NCI-H1694 (cell line): ENCODE data around the gene SCARB1.

Experiments
- DNase-seq: peaks from one replicate; lab custom pipeline; 2025; lab: John Stamatoyannopoulos, UW

SCARB1 gene

DNA sequence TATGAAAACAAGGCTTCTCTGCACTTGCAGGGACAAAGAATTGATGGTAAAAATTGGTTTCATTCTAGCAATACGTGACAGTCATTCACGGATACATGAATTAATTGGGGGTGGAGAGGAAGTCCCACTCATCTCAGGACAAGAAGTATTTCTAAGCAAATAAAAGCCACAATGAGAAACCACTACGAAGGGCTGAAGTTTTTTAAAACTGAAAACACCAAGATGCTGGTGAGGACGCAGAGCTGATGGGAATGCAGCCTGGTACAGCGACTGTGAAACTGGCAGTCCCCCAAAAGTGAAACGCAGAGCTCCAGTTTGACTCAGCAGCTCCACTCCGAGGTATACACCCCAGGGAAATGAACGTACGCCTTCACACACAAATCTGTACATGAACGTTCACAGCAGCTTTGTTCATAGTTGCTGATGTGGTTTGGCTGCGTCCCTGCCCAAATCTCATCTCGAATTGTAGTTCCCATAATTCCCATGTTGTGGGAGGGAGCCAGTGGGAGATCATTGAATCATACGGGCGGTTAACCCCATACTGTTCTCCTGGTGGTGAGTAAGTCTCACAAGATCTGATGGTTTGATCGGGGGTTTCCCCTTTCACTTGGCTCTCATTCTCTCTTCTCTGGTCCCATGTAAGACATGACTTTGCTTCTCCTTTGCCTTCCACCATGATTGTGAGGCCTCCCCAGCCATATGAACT is 89.0 kb downstream of the SCARB1 start:
- DNase-seq = peak; percentile 71

DNA sequence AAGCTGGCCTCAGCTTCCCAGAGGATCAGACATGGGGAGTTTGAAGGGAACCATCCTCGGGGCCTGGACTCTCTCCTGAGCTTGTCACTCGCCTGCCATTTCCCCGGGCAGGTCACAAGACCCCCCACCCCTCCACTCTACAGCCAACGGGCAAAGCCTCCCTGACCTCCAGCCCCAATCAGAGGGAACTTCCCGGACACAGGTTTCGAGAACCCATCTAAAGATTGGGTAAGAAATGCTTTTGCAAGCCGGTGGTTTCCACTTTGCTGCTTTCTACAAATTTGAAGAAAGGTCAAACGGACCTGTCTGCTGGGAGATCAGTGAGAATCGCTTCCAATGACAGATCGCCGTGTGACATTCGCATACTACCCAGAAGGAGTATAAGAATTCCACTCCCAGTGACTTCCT is 89.6 kb downstream of the SCARB1 start:
- no peak for DNase-seq

DNA sequence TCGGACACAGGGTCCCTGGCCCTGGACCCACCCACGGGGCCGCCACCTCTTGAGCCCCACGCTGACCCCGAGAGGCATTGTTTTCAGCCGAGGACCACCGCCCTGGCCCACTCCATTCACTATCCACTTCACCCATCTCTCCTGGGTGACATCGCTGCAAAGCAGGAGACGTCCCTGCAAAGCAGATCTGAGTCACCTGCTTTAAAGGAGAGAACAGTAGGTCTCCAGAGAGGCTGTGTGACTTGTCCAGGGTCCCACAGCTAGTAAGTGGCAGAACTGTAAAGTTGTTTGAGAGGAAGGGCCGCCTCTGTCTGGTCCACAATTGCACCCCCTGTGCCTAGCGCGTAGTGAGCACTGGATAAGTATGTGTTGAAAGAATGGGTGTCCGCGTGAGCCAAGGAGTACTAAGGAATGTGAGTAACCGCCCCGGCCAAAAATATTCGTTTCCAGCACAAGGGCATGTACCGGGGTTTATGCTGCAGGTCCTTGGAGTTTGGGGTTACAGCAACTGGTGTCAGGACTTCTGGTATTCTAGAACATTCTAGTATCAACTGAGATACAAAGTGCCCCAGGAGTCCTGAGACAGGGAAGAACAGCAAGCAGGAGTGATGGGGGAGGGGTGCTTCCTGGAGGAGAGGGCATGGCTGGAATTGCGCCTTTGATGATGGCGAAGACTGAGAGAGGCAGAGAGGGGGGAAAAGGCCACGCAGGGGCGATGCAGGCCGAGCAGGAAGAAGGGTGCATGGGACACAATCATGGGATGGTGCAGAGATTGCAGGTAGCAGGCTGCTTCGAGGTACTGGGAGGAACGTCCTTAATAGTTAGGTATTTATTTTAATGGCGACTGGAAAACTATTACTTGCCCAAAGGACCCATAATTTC is 91.1 kb downstream of the SCARB1 start:
- DNase-seq = no peak

DNA sequence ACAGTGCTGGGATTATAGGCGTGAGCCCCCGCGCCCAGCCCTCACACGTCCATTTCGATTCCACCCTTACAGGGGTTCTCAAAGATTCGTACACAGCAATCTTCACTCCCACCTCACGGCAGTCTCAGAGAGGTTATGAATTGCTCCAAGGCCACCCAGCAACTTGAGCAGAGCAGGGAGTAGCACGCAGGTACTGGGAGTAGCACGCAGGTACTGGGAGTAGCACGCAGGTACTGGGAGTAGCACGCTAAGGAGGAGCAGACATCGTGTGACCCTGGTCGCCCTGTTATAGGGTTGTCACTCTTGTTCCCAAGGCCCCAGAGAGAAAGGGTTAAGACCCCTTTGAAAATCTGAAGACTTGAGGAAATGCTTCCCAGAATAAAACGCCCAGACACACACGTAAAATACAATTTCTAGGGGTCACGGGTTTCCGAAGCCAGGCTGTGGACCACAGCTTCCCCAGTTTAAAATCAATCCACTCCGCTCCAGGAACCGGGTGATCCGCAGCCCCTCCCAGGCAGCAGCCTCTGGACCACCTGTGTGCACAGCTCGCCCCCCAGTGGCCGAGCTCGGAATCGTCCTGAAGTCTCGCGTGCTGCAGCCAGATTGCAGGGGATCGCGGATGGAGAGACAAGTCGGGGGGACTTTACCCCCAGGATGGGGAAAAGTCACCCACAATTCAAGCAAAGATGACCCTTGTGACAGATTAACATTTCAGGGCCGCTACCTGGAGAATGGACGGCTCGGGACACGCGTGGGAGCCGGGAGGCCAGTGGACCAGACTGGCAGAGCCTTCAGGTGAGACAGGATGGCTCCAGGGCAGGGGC is 92.0 kb downstream of the SCARB1 start:
- DNase-seq = peak; percentile 82

DNA sequence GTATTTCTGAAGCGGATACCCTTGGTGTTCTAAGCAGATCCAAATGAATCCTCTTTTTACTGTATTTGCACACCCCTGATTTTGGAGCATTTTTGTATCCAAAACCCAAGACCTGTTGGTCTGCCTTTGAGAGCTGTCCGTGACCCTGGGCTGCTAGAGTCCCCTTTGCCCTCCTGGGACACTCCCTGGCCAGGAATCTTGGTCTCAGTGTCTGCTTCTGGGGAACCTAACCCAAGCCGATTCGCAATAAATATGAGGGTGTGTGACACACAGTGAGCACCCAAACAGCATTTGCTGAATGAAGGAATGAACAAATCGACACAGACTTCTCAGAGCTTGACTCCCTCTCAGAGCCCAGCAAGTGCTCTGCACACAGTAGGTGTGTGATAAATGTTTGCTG is 92.9 kb downstream of the SCARB1 start:
- DNase-seq = no peak

DNA sequence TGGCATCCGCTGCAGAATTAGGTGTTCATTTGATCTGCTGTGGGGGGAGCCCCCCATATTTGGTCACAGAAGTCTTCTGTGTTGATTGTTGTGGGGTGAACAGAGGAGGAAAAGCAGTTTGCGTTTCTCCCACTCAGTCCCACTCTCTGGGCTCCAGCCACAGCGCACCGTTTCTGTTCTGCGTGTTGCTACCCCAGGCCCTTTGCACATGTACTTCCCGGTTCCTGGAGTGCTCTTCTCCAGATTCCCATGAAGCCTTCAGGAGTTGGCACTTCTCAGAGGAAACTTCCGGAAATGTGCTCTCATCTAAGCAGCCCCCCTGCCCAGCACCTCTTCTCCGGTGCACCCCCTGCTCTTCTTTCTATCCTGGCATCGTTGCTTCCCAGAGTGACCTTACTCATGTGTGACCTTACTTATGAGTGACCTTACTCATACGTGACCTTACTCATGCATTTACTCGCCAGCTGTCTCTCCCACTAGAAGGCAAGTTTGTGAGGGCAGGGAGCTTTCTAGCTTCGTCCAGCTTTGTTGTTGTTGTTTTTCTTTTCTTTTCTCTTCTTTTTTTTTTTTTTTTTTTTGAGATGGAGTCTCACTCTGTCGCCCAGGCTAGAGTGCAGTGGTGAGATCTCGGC is 93.7 kb downstream of the SCARB1 start:
- no peak for DNase-seq

DNA sequence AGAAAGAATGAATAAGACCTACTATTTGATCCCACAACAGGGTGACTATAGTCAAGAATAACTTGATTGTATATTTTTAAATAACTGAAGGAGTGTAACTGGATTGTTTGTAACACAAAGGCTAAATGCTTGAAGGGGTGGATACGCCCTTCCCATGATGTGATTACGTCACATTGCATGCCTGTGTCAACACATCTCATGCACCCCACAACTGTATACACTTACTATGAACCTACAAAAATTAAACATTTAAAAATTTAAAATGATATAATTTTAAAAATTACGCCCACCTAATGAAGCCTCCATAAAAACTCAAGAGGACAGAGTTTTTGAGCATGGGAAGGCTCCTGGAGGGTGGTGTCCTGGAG is 94.5 kb downstream of the SCARB1 start:
- no peak for DNase-seq

DNA sequence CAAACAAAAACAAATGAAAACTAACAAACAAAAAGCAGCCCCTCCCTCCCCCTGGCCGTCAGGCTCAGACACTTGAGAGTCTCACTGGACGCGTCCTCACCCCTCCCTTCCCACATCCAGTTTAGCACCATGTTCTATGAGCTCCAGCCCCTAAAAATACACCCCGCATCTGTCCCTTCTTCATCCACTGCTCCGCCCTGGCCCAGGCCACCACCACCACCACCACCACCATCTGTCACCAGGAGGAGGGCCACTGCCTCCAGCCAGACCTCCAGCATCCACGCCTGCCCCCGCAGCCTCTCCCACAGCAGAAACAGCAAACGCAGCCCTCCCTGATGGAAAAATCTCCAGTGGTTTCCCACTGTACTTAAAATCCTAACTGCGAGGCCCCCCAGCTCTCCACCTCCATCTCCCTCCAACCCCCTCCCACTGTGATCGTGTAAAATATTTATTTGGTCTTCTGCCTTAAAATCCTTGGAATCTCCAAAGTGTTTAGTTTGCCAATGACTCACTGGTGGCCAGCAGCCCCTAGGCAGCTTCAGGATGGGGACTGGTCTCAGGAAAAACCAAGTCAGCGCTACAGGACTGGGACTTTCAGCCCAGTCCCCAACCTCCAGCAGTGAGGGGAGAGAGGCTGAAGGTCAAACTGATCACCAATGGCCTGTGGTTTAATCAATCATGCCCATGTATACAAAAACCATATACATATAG is 95.1 kb downstream of the SCARB1 start:
- no peak for DNase-seq

DNA sequence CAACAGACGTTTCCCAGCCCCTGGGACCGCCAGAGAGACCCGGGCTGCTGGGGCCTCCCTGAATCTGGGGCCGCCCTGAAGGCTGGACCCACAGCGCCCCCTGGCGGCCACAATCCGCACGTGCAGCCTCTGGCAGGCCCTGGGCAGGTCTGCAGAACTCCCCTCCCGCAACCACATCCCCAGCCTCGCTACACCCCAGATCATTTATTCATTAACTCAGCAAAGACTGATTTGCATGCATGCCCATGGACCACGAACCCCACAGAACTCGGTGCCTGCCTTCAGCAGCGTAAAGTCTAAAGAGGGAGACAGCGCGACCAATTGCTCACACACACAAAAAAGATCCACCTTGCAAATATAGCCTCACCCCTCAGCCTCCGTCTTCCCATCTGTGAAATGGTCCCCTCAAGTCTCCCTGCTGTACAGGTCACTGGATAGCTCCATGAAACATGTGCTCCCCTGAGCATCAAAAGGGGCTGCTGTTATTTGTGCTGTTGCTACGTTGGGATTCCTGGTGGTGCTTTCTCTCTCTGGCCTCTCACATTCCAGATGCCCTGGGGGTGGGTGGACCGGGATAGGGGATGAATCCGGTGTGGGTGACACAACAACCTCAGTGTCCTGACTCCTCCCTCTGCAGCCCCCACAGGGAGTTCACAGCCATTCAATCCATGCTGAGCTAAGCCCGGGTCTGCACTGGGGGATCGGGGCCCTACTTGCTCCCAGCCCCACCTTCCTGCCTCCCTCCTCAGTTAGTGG is 96.4 kb downstream of the SCARB1 start:
- DNase-seq = peak; percentile 65

DNA sequence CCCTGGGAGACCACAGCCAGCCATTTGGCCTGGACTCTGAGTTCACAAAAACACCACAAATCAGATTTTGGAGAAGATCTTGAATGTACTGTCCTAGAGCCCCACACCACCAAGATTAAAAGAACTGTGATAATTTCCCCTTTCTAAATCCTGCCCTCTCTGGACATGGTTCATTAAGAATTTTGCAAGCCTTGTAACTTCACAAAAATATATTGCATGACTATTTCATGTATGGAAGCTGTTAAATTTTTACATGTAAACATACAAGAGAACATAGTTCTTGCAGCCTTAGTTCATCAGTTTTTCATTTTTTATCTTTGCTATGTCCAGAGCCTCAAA is 97.0 kb downstream of the SCARB1 start:
- DNase-seq = no peak

DNA sequence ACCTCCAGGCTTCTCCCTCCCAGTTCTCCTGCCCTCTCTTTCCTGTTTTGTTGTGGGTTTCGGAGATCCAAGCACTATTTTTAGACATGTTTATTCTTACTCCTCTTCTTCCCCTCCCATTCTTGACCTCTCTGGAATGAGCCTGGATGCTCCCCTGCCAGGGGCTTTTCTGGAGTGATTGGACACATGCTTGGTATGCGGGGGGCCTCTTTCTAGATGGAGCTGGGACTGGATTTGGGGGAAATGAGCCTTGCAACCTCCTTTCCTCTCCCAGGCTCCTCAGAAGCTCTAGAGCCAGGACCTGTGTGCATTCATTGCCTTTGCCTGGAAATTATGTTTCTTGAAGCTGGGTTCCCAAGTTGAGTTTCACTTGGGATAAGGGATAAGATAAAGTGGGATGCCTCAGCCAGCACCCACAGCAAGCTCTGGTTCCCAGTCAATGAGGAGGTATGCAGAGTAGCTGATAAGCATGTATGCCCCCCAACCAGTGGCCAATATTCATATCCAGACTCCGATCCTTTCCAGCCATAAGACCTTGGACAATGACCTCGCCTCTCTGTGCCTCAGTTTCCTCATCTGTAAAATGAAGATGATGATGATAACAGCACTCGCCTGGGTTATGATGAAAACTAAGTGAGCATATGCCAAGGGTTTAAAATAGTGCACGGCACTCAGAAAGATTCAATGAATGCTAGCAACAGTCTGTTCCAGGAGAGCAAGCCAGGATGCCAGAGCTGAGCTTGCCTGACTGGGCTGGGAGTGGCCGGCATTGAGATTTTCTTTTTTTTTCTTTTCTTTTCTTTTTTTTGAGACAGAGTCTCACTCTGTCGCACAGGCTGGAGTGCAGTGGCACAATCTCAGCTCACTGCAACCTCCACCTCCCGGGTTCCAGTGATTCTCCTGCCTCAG is 97.8 kb downstream of the SCARB1 start:
- DNase-seq = no peak

DNA sequence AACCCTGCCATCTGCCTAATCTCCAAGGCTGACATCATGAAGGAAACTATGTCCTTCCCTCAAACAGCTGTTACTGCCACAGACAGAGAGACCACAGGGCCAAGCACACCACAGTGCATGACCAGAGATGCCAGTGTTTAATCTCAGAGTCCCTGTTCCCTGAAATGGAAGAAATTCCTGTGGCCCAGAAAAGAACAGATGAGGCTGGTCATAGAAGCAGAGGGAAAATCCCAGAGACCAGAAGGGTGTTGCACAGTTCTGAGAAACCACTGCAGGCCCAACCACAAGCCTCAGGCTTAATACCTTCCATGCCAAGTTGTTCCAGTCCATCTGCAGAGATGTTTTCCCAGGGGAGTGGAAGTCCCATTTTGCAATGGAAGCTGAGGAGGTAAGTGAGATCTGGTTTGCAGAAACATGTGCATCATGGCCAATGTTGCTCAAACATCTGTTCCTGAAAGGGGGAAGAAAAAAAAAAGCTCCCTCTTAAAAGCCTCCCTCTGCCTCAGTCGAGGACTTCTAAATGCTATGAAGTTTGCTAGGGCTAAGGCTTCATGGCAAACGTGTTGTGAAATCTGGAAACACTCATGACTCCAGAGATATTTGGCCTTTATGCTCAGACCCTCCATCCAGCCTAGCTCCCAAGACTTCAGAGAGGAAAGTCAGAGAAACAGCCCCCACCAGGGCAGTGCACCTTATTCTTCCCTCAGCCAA is 98.6 kb downstream of the SCARB1 start:
- no peak for DNase-seq

DNA sequence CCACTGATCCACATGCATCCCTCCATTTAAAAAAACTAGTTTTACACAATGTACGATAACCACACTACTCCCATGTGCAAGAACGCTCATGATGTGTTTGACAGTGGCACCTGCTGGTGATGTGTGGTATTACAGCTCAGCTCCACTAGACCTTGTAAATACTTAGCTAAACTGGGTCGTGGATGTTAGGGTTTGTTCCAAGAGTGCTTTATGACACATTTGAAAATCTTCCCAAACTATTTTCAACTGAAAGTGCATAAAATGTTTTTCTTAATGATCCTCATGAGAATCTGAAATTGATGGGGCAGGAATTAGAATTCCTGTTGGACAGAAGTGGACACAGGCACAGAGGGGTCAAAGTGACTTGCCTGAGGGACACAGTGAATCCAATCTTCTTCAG is 99.2 kb downstream of the SCARB1 start:
- peak; percentile 69 for DNase-seq

DNA sequence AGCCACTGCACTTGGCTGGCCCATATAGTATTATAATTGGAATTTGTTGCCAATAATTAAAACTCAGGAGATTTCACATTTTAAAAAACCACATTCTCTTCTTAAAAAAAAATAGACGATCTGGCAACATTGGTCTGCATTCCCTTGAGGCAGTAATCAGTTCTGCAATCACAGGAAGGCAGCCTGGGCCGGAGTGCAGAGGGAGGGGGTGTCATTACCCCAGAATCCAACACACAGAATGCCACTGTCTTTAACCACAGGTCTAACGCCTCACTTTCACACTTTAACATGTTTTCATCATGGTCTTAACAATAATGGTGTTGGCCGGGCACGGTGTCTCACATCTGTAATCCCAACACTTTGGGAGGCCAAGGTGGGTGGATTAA is 100.1 kb downstream of the SCARB1 start:
- DNase-seq = no peak

DNA sequence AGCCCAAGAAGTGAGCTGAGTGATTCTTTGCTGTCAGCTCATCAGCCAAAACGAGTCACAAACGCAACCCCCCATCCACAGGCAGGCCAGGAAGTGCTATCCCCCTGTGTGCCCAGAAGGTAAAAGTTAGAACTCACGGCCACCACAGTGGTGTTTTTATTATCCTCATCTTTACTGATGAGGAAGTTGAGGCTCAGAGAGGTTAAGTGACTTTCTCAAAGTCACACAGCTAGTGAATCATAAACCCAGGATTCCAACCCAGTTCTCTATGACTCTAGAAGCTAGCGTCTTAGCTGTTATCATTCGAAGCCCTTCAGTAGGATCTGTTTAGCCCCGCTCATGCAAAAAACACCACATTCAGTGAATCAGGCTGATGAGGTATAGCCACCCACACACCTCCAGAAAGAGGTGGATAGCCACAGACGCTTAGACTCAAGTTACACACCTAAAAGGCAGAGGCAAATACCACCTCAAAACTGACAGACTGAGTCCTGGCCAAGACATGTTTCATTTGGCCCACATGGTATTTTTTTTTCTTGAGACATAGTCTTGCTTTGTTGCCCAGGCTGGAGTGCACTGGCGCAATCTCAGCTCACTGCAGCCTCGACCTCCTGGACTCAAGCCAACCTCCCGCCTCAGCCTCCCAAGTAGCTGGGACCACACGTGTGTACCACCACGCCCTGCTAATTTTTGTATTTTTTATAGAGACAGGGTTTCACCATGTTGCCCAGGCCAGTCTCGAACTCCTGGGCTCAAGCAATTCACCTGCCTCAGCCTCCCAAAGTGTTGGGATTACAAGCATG is 100.7 kb downstream of the SCARB1 start:
- no peak for DNase-seq

DNA sequence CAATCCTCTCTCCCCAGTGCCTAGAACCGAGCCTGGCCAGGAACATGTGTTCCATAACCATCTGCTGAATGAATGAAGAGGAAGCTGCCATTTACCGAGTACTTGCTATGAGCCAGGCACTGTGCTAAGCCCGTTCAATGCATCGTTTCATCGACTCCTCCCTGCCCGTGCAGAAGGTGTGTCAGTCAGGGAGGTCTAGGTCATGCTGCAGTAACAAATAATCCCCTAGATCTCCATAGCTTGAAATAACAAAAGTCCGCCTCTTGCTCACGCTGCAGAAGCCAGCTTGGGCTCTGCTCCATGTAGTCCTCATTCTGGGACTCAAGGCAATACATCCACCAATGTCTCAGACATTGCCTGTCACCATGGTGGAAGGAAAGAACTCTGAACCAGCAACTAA is 101.3 kb downstream of the SCARB1 start:
- DNase-seq = no peak

DNA sequence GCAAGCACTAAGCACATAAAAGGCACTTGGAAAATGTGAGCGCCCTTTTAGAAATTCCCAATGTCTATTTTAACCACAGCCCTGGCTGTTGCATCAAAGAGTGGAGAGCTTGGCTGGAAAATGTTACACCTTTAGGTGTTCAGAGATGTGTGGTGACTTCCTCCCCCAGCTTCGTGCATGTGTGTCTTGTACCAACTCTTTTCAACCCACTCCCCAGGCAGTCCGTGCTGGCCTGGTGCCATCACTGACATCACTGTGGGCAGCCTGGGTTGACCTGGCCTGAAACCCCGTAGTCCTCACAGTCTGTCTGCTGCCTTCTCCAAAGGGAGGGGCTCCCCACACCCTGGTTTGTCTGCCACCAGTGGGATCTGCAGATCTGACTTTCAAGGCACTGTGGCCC is 101.8 kb downstream of the SCARB1 start:
- no peak for DNase-seq

DNA sequence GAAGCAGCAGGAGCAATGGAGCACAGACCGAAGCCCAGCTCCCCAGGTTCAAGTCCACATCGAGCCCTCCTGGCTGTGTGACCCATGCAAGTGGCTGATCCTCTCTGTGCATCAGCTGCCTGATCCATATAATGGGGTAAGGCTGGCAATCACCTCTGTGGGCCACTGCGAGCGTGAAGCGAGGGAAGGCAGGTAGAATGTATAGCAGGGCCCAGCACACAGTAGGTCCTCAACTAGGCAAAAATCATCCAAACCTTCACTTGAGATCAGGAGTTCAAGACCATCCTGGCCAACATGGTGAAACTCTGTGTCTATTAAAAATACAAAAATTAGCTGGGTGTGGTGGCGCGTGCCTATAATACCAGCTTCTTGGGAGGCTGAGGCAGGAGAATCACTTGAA is 102.6 kb downstream of the SCARB1 start:
- no peak for DNase-seq
